NCI-H226 (cell line): ENCODE results near the gene SPATA2.
"Not testable (repeated sequence)": the region's sequence is repeated elsewhere in the genome, so short reads cannot be mapped to it uniquely, and the experiment has no call there.

Source experiments
- DNase-seq: peaks from one replicate; pipeline ENCODE4 v3.0.0-alpha.2; 2015

SPATA2 gene

GRCh38 chr20:49899541-49900383, 15.6 kb downstream of the SPATA2 start:
- no peak for DNase-seq

- DNase-seq, result no peak
Observed at GRCh38 chr20:49896204-49896603, 19.1 kb downstream of the SPATA2 start.

GRCh38 chr20:49895474-49896093, 19.7 kb downstream of the SPATA2 start:
- not testable (repeated sequence) for DNase-seq

- no peak for DNase-seq
Observed at GRCh38 chr20:49894073-49894470, 21.3 kb downstream of the SPATA2 start.

- DNase-seq, result no peak
Observed at GRCh38 chr20:49893242-49894072, 21.9 kb downstream of the SPATA2 start.

- DNase-seq, result no peak
Observed at GRCh38 chr20:49892817-49893216, 22.5 kb downstream of the SPATA2 start.

GRCh38 chr20:49892260-49892659, 23.1 kb downstream of the SPATA2 start:
- no peak for DNase-seq

- no peak for DNase-seq
Observed at GRCh38 chr20:49891476-49892110, 23.7 kb downstream of the SPATA2 start.

- DNase-seq, result no peak
Observed at GRCh38 chr20:49890471-49891361, 24.6 kb downstream of the SPATA2 start.

- DNase-seq, result no peak
Observed at GRCh38 chr20:49889935-49890333, 25.4 kb downstream of the SPATA2 start.

- DNase-seq, result no peak
Observed at GRCh38 chr20:49889001-49889934, 26.1 kb downstream of the SPATA2 start.

GRCh38 chr20:49888212-49889000, 26.9 kb downstream of the SPATA2 start:
- DNase-seq, result no peak

GRCh38 chr20:49887251-49888211, 27.8 kb downstream of the SPATA2 start:
- no peak for DNase-seq

GRCh38 chr20:49886571-49887213, 28.6 kb downstream of the SPATA2 start:
- DNase-seq, result no peak

- no peak for DNase-seq
Observed at GRCh38 chr20:49885558-49886332, 29.6 kb downstream of the SPATA2 start.

GRCh38 chr20:49883246-49883802, 32.0 kb downstream of the SPATA2 start:
- no peak for DNase-seq
